Muscle of leg (tissue), 11 donors: ENCODE data around the gene FAM171A1. TPM values are rescaled to one million over a fixed set of nuclear protein-coding genes. Genes with fewer than 3 reads are reported as not detected.

Source experiments
- DNase-seq: peaks from one replicate; pipeline ENCODE4 v3.0.0; 2013
- H3K27ac ChIP-seq: one replicate; pipeline ENCODE4 v1.5.1; 2013; ENCODE audit warnings: mild to moderate bottlenecking, low read length, control low read depth
- H3K27me3 ChIP-seq: one replicate; pipeline ENCODE4 v1.6.1; 2013; ENCODE audit warnings: low read length; ENCODE audit not compliant: control insufficient read depth, insufficient read depth
- H3K36me3 ChIP-seq: one replicate; pipeline ENCODE4 v1.6.1; 2013; ENCODE audit warnings: low read length; ENCODE audit not compliant: control insufficient read depth, insufficient read depth
- H3K4me1 ChIP-seq: one replicate; pipeline ENCODE4 v1.6.1; 2013; ENCODE audit warnings: low read length; ENCODE audit not compliant: control insufficient read depth, insufficient read depth
- H3K4me3 ChIP-seq: one replicate; pipeline ENCODE4 v1.5.1; 2013; ENCODE audit warnings: low read length, control low read depth
- H3K9me3 ChIP-seq: replicated peaks from 2 replicates; pipeline ENCODE4 v1.6.1; 2013; ENCODE audit warnings: low read depth, low read length; ENCODE audit not compliant: control insufficient read depth
- WGBS: methylation state at CpG from one replicate; pipeline ENCODE4 v1.1.5; 2013; ENCODE audit warnings: missing lambda C conversion rate; ENCODE audit not compliant: insufficient coverage; 5-methylcytosine and 5-hydroxymethylcytosine counted together
- polyA plus RNA-seq, 8 donors: library from polyadenylated mRNA; unstranded; fragments of 120-200 nt; gene quantifications; one replicate each; pipeline versions ENCODE4 v1.2.1 to v1.2.3, GENCODE V29; 2013; ENCODE audit warnings: inconsistent platforms in 1 of 8, low replicate concordance in 1 of 8; ENCODE audit not compliant: insufficient read length in 8 of 8, insufficient read depth in 1 of 8
- total RNA-seq: library from RNA; stranded (reverse); fragments of 120-200 nt; gene quantifications from one replicate; pipeline ENCODE4 v1.2.4, GENCODE V29; 2013

FAM171A1 gene
- total and polyA plus RNA-seq, 9 donors = 19.6 to 50.9 (median 35.3) TPM

DNA sequence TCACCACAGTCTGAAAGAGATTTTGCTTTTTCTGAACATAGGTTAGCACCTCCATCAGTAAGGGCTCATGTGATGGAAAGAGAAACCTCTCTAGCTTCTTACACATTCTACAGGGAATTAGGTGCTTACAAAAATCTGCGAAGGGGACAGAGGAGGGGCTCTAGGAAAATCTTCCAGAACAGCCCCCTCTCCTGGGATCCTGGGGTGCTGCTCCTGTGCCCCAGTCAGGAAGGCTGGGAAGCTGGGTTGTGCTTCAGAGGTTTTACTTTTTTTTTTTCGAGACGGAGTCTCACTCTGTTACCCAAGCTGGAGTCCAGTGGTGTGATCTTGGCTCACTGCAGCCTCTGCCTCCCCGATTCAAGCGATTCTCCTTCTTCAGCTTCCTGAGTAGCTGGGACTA, 7.5 kb upstream of the FAM171A1 start:
- DNase-seq = no peak

DNA sequence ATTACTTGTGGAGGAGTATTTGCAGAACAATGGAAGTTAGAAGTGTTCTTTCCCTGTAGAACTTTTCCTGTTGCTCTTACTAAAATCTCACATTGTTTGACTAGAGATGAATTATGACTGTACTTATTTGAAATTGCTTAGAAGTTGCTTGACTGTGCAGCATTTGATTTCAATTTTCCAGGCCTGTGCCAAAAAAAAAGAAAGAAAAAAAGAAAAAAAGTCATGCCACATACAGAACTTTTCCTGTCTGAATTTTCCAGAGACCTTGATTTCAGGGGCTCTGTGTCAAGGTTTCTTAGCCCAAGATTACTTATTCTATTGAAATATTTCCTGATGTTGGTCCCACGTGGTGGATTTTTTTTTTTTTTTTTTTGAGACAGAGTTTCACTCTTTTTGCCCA, 3.5 kb upstream of the FAM171A1 start:
- peaks cover 6% of the 10 kb centered on the region for H3K27me3 ChIP-seq
- H3K9me3 ChIP-seq = no peaks in the 10 kb centered on the region
- WGBS = no CpG with 5 or more reads among the region's 1 CpG
- H3K4me1 ChIP-seq = peaks cover 6% of the 10 kb centered on the region
- no peaks in the 10 kb centered on the region for H3K36me3 ChIP-seq
- no peak overlapping the region for H3K4me3 ChIP-seq
- no peak overlapping the region for H3K27ac ChIP-seq
- peak; percentile 74 for DNase-seq

More for the DNA sequence above, 7.5 kb upstream of the FAM171A1 start:
- H3K36me3 ChIP-seq = no peaks in the 10 kb centered on the region
- no peak overlapping the region for H3K4me3 ChIP-seq
- no peaks in the 10 kb centered on the region for H3K27me3 ChIP-seq
- H3K9me3 ChIP-seq = no peaks in the 10 kb centered on the region
- H3K4me1 ChIP-seq = no peaks in the 10 kb centered on the region
- WGBS = 73% methylated on average over 4 of the region's 5 CpGs
- H3K27ac ChIP-seq = no peak overlapping the region

GRCh38 chr10:15374156-15374555, 3.1 kb upstream of the FAM171A1 start:
- Histone ChIP-seq H3K36me3 (no peaks in the 10 kb centered on the region), H3K27ac (no peak overlapping the region), H3K4me1 (peaks cover 7% of the 10 kb centered on the region), H3K27me3 (peaks cover 6% of the 10 kb centered on the region), H3K4me3 (no peak overlapping the region), H3K9me3 (no peaks in the 10 kb centered on the region)
- no CpG with 5 or more reads among the region's 3 CpGs for WGBS
- no peak for DNase-seq

DNA sequence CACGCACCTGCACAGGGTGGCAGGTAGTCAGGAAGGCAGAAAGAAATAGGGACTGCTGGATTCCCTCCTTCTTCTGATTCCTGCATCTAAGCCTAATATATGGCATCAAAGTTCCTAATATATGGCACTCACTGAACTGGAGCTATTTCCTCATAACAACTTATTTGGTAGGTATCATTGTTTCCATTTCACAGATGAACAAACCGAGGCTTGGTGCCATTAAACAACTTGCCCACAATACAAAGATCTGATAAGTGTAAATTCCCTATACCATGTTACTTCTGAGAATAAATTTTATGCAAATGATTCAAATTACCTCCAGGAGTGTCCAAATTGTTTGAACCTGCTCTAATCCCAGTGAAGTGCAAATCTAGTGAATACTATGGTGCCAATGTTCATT, 2.1 kb upstream of the FAM171A1 start:
- no peak for DNase-seq
- no peak overlapping the region for H3K27ac ChIP-seq
- peaks cover 6% of the 10 kb centered on the region for H3K27me3 ChIP-seq
- H3K9me3 ChIP-seq = no peaks in the 10 kb centered on the region
- no peaks in the 10 kb centered on the region for H3K36me3 ChIP-seq
- no peak overlapping the region for H3K4me3 ChIP-seq
- peaks cover 11% of the 10 kb centered on the region for H3K4me1 ChIP-seq
- WGBS = no CpG with 5 or more reads among the region's 2 CpGs

DNA sequence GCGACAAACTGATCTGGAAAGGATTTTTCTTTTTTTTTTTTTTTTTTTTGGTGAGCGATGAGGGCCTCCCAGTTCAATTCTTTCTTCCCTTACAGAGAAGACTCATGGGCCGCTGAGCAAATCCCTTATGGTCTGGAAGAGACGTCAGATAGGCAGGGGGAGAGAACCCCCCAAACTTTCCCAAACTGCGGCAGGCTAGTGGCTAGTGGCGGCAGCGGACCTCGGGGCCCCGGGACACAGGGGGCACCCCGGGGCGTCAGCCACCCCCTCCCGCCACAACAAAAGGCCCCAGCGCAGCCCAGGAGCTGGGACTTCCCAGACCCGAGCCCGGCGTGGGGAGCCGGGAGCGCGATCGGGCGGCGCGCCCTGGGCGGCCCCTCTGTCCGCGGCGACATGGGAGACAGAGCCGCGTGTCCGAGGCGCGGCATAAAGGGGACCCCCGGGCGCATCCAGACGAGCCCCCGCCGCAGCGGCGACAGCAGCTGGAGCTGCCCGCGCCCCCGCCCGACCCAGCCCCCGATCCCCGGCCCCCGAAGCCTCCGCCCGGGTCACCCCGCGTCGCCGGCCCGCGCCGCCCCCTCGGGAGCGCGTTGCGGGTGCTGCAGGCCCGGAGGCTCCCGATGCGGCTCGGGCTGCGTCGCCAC, 755 bp downstream of the FAM171A1 start:
- H3K9me3 ChIP-seq = no peaks in the 10 kb centered on the region
- H3K27ac ChIP-seq = peak overlapping the region; percentile 80
- 0% methylated on average over 46 of the region's 65 CpGs for WGBS
- no peaks in the 10 kb centered on the region for H3K36me3 ChIP-seq
- peak overlapping the region; percentile 75 for H3K4me3 ChIP-seq
- DNase-seq = peak; percentile 64
- H3K27me3 ChIP-seq = peaks cover 6% of the 10 kb centered on the region
- H3K4me1 ChIP-seq = peaks cover 15% of the 10 kb centered on the region

- H3K4me3 ChIP-seq = peak overlapping the region; percentile 75
- H3K27me3 ChIP-seq = peaks cover 6% of the 10 kb centered on the region
- DNase-seq = peak; percentile 46
- peaks cover under 1% of the 10 kb centered on the region for H3K36me3 ChIP-seq
- WGBS = 2% methylated on average over 21 of the region's 29 CpGs
- H3K27ac ChIP-seq = peak overlapping the region; percentile 80
- peaks cover 16% of the 10 kb centered on the region for H3K4me1 ChIP-seq
- H3K9me3 ChIP-seq = no peaks in the 10 kb centered on the region
These were observed 1.6 kb downstream of the FAM171A1 start for GRCh38 chr10:15369256-15370211.

DNA sequence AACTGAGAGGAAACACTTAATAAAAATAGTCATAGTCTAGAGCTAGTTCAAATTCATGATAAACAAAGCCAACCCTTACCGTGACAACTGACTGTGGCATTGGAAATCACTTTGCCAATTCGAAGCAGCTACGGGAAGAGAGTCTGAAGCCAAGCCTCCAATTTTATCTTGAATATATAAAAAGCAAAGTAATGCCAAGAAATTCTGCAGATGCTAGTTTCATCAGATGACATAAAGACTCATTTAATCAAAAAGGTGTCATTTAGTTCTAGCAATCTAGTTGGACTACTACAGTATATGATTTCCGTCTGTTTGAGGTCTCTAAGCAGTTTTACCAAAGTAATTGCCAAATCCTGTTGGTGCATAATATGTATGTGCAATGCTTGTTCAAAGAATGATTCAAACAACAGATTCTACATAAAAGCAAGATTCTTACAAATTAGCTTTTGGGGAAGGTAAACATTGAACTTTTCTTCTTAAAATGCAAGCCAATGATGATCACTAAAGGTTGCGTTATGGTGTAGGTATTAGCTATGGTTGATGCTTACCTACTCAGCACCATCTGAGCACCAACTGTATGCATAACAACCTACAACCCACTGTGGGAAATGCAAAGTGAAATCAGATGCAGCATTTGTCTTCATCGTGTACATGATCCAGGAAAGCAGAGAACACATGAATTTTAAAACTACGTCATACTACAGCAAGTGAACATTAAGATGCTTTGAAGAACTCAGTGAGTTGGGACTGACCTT, 2.8 kb downstream of the FAM171A1 start:
- no peak for DNase-seq
- H3K27ac ChIP-seq = no peak overlapping the region
- no peaks in the 10 kb centered on the region for H3K9me3 ChIP-seq
- peaks cover 3% of the 10 kb centered on the region for H3K36me3 ChIP-seq
- WGBS = 30% methylated on average over 2 of the region's 7 CpGs
- H3K4me3 ChIP-seq = no peak overlapping the region
- H3K4me1 ChIP-seq = peaks cover 24% of the 10 kb centered on the region
- peaks cover 6% of the 10 kb centered on the region for H3K27me3 ChIP-seq

DNA sequence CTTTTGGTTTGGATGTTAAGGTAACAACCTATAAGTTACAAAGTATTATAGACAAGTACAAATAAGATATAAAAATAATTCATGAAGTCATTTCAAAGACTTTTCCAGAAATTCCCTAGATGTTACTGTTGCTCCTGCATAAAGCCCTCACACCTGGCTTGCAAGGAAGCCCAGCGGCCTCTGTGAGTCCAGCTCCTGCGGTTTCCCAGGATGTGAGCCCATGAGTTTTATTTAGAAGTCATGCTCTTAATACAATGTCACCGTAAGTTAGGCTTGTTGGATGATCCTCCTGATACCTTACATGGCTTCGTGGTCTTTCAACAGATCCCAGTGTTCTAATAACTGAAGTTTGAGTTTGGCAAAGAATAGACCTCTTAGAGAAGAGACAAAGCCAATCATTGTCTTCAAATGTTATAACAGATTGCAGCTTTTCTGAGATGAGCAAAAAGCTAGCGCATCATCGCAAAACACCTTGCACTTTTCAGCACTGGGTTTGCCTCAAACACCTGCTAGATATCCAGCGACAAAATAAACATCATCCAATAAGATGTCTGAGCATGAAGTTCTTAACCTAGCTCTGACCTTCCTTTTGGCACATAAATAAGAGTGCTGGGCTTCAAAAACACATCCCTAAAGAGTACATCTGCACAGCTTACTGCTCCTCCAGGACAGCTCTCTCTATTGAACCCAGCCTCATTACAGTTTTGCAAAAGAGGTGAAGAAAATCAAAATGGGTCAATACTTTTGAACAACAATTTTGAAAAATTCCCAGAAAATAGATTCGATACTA, 3.6 kb downstream of the FAM171A1 start:
- Histone ChIP-seq H3K27ac (no peak overlapping the region), H3K4me3 (no peak overlapping the region), H3K4me1 (peaks cover 24% of the 10 kb centered on the region), H3K9me3 (no peaks in the 10 kb centered on the region), H3K27me3 (peaks cover 6% of the 10 kb centered on the region), H3K36me3 (peaks cover 3% of the 10 kb centered on the region)
- DNase-seq = peak; percentile 86
- 40% methylated on average over 2 of the region's 8 CpGs for WGBS

DNA sequence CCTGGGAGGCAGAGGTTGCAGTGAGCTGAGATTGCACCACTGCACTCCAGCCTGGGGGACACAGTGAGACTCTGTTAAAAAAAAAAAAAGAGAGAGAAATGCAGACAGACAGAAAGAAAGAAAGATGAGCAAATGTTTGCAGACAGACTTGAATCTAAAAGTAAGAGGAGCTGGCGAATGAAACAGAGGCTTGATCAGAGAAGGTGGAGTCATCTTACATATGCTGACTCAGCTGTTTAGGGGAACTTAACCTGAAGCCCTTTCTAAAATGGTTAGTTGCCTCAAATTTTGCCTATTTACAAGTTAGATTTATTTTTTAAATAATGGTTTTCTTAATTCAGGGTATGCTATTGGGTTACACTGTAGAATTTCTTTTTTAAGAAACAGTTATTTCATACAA, 5.4 kb downstream of the FAM171A1 start:
- no peaks in the 10 kb centered on the region for H3K9me3 ChIP-seq
- H3K27me3 ChIP-seq = peaks cover 3% of the 10 kb centered on the region
- DNase-seq = no peak
- no peak overlapping the region for H3K27ac ChIP-seq
- H3K4me1 ChIP-seq = peaks cover 22% of the 10 kb centered on the region
- no CpG with 5 or more reads among the region's 1 CpG for WGBS
- H3K4me3 ChIP-seq = no peak overlapping the region
- H3K36me3 ChIP-seq = peaks cover 3% of the 10 kb centered on the region
